Inflammatory macrophage (primary cell): ENCODE results near the gene FCHO2.

Source experiments
- DNase-seq, 2 donors: peaks; one replicate each; pipeline ENCODE4 v3.0.0-alpha.2; 2020 to 2022

The FCHO2 gene

DNA sequence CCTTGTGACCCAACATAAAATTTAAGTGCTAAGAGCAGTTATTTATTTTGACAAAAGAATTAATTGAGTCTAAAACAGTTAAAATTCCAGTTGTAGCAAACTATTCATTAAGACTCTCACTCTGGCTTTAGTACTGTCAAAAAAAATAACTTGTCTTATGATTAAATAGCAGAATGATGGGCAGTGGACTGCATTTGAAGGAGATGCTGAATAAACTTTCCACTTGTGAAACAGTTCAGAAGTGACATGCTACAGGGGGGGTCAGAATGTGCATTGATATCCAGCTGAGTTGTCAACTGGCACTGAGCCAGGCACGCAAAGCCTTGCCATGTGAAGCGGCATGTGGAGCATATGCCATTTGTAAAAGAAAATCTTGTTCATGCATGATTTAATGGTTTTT, 76.0 kb downstream of the FCHO2 start:
- DNase-seq, result no peak

DNA sequence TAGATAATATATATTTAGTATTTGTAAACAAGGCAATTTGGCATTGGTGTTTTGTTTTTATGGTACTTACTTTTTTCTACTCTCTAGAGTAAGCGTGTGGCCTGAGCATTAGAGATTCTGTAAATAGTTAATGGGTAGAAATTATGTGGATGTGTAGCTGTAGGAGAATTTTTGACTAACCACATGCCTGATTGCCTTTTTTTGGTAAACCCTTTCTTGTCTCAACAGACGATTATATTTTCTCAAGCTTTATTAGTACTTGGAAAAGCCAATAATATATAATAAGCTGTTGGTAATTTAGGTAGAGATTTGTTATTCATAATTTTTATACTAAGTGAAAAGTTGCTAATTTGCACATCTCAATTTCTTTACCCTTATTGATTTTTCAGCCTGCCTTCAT, 76.8 kb downstream of the FCHO2 start:
- no peak for DNase-seq

DNA sequence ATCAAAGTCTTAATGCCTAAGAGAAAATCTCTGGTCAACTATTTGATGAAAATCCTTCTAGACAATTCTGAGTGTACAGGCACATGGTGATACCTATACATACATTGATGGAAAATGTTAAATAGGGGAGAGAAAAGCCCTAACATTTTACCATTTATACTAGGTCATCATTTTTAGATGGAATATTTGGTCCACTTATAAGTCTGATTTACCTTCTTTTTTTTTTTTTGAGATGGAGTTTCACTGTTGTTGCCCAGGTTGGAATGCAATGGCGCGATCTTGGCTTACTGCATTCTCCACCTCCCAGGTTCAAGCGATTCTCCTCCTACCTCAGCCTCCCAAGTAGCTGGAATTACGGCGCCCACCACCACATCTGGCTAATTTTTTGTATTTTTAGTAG, 81.7 kb downstream of the FCHO2 start:
- DNase-seq, result no peak

DNA sequence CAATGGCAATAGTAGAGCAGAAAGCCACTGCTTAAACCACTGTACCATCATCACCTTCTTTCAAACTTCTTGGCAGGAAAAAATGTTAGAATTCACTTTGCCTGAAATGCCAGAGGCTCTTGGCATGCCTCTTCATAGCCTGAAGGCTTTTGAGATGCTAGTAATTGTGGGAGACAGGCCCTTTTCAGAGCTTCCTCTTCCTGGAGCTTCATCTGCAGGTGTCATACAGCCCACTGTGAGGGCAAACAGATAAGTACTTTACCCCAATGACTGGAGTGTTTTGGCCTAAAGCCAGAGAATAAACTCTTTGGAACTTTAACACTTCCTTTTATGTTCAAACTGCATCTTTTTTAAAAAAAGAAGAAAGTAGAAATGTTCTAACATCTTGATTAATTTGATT, 83.2 kb downstream of the FCHO2 start:
- DNase-seq, result no peak

DNA sequence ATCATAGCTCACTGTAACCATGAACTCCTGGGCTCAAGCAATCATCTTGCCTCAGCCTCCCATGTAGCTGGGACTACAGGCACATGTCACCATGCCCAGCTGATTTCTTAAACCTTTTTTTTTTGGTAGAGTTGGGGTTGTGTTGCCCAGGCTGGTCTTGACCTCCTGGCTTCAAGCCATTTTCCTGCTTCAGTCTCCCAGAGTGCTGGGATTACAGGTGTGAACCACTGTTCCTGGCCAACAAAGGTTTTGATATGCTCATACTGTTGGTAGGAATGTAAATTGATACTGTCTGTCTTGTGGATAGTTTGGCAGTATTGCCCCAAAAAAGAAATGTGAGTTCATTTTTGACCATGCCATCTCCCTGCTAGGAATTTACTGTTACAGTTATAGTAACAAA, 87.2 kb downstream of the FCHO2 start:
- DNase-seq, result no peak

DNA sequence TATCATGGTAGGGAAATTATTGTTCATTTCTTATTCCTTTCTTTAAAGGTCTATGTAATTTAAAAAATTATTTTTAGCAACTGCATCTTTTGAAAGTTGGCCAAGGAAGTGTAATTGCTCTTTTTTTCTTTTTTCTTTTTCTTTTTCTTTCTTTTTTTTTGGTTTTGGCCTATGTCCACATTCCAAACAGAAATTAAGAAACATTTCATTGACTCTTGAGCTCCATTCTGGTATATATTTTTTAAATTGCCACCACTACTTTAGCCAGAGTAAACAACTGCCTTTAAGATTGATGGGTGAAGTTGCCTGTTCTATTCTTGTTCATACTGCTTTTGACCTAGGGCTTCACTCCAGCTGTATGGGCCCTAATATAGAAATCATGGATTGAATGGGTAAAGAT, 88.7 kb downstream of the FCHO2 start:
- no peak for DNase-seq

DNA sequence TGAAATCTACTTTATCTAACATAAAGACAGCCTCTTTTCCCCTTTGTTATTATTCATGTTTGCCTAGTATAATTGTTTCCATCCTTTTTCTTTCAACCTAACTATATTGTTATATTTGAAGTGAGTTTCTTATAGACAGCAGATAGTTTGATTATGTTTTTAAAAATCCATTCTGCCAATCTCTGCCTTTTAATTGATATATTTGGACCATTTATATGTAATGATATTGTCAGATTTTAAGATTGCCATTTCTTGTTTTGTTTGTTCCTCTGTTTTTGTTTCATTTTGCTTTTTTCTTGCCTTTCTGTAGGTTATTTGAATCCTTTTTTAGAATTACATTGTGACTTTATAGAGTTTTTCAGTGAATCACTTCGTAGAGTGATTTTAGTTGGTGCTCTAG, 89.8 kb downstream of the FCHO2 start:
- DNase-seq, result no peak

DNA sequence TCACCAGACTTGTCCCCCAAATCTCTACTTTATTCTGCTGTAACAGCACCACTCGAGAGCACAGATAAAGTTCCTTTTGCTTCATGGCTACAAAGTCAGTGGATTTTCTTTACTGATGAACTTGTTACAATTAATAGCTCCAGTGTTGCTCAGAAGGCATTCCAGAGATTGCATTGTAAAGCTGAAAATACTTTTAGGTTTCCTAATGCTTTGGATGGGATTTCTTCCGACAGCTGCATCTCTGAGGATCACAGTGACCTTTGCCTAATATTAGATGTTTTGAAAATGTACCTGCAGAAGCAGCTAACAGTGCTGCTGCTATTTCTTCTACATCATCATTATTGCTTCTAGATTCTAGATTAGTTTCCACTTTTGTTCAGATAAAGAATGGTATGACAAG, 105.8 kb downstream of the FCHO2 start:
- no peak for DNase-seq

DNA sequence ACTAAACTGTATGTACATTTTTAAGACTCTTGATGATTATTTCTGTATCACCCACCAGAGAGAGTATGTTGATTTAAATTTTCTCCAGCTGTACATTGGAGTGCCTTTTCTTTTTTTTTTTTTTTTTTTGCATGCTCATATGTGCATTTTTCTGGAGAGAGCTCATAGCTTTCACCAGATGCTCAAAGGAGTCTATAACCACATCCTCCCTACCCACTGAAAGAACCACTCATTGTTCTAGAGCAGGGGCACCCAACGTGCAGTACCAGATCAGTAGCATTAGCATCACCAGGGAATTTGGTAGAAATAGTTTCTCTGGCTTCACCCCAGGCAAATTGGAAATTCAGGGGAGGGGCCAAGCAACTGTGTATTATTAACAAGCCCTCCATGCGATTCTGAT, 110.6 kb downstream of the FCHO2 start:
- DNase-seq, result no peak

DNA sequence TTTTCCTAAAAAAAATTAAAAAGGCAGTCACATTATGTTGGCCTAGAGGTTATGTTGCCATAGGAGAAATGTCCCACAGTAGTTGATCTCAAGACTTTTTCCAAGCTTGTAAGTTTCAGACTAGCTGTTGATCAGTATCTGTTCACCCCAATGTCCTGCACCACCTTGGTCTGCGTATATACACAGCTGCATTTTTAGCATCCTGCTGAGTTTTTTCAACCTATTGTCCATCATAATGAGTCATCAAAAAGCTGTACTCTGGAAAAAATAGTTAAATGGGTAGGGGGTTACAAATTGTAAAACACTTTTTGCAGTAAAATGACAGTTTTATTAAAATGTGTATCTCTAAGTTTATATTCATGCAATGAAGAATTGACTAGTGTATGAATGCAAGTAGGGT, 111.4 kb downstream of the FCHO2 start:
- no peak for DNase-seq

DNA sequence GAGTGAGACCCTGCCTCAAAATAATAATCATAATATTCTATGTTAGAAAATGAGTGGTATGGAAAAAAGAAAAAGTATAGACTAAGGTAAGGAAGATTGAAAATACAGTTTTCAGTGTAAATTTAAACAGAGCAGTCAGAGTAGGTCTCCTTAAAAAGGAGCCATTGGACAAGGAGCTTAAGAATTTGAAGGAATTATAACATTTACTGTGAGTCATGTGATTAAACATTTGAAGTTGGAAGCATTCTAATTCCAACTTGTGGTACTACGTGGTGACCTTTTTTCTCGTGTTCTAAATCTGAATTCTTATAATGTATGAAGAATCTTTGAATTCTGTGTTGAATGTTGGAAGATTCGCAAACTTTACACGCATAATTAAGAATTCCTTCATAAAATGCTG, 125.3 kb downstream of the FCHO2 start:
- no peak for DNase-seq

DNA sequence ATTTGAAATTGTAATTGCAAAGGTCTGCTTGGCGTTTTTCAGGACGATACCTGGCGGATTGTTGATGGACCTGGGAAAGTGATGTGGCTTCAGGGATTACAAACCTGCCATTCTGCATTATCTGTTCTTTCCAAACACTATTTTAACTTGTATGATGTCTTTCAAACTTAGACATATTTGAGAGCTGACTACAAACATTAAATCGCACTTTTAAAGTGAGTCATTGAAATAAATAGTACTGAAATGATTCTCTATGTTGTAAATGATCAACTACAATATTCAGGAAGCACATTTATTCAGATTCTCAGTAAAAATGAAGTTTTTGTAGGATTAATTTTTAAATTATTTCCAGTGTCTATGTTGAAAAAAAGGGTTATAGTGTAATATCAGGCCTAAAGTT, 132.2 kb downstream of the FCHO2 start:
- DNase-seq, result no peak

DNA sequence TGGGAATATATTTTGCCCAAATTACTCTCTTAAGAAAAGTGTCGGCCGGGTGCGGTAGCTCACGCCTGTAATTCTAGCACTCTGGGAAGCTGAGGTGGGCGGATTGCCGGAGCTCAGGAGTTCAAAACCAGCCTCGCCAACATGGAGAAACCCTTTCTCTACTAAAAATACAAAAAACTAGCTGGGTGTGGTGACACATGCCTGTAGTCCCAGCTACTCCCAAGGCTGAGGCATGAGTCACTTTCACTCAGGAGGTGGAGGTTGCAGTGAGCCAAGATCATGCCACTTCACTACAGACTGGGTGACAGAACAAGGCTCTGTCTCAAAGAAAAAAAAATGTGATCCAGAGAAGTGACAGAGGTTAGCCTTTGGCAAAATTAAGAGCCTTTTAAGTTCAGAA, 138.1 kb downstream of the FCHO2 start:
- peak; percentile 14 to 33 for DNase-seq

DNA sequence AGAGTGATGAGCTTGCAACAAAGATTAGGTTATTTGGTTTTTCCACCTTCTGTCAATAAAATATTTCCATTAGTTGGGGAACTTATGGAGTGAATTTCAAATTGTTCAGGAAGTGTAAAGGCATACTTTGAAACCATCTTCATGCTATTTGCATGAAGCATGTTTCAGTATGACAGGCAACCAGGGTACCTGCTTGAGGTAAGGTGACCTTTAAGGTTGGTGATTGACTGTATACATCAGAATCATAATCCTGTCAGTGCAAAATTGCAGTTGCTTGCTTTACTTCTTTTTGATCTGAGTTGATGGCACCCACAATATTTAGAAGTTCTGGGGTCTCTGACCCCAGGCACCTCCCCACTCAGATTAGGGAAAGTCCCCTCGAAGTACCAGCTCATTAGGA, 138.6 kb downstream of the FCHO2 start:
- no peak for DNase-seq

DNA sequence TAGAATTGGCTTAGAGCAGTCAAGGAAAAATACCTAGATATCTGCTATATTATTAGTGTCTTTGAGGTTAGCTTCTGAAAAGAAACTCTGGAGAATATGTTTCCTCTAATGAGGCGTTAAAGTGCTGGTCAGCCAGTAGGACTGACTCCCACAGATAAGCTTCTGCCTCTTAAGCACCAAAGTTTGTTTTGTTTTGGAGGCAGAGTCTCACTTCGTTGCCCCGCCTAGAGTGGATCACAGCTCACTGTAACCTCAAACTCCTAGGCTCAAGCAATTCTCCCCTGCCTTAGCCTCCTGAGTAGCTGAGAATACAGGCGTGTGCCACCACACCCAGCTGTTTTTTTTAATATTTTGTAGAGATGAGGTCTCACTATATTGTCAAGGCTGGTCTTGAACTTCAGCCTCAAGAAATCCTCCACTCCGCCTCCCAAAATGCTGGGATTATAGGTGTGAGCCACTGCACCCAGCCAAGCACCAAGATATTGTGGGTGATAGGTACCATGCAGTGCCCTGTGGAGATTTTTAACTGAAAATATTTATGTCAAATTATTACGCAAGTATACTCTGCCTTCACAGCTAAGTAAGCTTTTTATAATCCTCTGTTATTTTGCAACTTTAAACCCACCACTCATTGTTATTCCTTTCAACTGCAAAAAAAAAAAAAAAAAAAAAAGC, 139.9 kb downstream of the FCHO2 start:
- DNase-seq, result no peak

DNA sequence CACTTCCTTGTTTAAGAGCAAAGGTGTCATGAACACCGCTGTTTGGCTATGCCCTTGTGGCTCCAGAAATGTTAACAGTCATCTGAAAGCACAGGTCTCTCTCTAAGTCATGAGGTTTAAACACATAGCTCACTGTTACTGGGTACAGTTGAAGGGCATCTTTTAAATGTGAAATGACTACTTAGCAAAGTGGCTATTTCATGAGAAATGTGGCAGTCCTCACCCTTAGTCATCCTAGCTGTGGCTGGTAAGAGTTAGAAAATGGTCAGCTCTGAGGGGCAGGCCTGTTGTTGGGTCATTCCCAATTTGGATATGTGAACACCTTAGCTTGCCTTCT, 140.4 kb downstream of the FCHO2 start:
- DNase-seq, result no peak

DNA sequence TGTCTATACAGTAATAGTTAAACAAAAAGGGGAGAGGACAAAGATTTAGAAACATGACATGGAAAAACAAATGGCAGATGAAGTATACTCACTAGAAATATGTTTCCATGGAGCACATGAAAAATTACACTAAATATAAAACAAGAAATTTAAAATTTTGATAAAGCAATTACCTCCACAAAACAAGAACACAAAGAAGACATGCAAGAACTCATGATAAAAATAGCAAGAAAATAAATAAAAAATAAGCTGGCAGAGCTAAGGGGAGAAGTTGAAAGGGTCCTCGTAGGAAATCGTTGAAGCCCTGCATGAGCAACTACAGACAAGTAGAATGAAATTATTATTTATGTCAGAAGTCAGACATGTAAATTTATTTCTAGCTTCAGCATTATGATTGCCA, 141.9 kb downstream of the FCHO2 start:
- no peak for DNase-seq

DNA sequence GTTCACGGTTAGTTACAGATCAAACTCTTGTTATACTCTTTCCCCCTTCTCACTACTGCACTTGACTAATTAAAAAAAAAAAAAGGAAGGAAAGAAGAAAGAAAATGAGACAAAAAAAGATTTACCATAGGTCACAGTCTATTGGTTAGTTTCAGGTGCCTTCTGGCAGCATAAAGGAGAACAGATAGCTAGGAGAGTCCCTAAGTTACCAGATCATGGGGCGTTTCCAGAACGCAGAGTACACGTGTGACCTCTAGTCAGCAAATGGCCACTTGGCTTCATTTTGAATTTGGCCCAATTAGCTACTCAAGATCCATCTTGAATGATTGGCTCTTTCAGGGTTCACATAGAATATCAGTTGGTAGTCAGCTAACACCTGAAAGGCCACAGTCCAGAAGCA, 144.3 kb downstream of the FCHO2 start:
- no peak for DNase-seq

DNA sequence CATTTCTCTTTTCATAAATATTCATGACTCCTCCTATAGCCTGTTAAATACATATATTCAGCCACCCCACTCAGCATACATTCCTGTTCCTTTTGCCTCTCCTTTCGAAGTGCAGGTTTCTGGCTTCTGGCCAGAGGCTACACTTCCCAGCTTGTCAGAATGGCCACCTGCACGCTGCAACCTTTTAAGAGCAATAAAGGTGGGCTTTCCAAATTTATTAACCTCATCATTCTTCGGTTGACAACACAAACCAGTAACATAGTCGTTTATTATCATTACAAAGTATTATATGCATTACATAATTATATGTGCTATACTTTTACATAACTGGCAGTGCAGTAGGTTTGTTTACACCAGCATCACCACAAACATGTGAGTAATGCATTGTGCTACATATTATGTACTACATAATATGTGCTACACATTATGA, 148.0 kb downstream of the FCHO2 start:
- DNase-seq, result no peak

DNA sequence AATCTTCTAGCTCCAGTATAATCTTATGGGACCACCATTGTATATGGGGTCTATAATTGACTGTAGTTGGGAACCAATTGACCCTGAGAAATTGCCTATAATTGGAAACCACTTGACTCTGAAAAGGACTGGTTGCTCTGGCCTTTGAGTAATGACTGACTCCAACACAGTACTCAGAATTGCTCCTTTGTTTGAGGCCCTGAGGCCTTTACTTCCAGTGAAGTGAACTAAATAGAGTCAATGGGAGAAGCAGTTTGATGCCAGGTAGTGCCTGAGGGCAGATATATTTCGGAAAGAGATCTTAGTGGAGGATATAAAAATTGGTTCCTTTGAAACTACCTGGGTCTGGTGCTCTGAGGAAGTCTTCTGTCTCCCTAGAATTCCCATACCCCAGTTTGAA, 148.5 kb downstream of the FCHO2 start:
- DNase-seq, result no peak

DNA sequence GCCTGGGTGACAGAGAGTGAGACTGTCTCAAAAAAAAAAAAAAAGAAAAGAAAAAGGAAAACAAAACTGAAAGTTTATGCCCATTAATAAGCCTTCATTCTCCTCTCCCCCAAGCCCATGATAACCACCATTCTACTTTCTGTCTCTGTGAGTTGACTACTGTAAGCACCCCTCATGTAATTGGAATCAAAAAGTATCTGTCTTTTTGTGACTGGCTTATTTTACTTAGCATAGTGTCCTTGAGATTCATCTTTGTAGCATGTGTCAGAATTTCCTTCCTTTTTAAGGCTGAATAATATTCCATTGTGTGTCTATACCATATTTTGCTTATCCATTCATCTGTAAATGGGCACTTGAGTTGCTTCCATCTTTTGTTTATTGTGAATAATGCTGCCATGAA, 150.5 kb downstream of the FCHO2 start:
- no peak for DNase-seq

DNA sequence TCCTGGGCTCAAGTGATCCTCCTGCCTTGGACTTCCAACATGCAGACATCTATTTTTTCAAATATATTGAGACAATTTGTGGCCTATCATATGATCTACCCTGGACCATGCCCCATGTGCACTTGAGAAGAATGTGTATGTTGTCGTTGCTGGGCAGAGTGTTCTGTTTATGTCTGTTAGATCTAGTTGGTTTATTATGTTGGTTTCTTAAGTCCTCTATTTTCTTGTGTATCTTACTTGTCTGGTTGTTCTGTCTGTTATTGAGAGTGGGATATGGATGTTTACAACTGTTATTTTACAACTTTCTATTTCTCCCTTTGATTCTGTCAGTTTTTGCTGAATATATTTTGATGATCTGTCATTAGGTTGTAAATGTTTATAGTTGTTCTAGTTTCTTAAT, 154.3 kb downstream of the FCHO2 start:
- DNase-seq, result no peak

DNA sequence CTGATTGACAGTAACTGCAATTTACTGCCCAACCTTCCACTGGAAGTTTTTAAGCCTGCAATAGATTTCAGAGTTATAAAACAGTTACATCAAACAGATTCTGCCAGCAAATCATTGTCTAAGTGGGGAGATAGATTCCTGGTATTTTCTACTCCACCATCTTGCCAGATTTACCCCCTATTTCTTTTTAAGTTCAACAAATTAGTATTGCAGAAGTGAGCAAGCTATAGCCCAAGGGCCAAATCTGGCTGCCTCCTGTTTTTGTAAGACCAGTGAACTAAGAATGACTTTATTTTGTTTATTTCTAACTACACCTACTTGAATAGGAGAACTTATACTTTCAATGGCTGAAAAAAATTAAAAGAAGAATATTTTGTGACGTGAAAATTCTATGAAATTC, 155.7 kb downstream of the FCHO2 start:
- DNase-seq, result no peak

DNA sequence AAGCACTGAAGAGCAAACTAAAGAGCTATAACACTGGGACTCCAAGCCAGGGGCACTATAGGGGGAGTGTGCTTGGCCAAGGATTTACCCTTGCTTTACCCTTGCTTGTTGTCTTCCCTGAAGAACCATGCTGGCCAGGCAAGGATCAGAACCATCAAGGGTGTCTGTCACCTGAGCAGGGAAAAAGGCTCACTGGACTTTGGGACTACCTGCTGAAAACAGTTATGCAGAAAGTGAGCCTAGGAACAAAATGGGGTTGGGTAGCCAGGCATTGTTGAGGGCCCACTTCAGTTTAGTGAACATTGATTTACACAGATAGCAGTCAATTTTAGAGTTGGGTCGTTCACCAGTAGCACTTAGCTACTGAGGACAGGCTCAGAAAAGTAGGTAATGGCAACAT, 156.5 kb downstream of the FCHO2 start:
- DNase-seq, result no peak

DNA sequence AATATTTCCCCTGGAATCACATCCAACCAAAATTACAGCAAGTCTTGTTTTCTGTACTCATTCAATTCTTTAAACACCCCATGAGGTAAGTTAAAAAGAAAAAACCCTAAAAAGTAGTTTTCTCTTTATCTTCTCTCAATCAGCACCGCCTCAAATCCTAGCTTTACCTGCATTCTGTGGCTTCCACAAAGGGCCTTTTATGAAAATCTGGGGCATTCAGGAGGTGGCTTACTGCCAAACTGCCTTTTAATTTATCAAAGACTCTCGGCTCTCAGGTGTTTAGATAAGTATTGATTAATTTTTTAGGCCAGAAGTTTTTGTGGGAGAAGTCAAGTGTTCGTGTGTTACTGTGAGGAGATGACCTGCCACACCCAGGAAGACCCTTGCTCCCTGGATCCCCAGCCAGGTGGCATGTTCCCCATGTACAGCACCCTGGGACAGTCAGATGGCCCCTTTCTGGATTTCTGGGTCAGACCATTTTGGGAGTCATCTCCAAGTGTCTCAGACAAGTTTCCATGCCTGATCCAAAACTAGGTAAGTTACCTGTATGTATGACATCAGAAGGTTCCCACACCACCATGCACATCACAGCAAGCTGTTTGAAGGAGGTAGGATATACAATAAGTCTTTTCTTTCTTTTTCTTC, 158.3 kb downstream of the FCHO2 start:
- DNase-seq, result no peak
